WTC11 (cell line): ENCODE measurements around the gene LENG9. TPM values are rescaled to one million over a fixed set of nuclear protein-coding genes. Genes with fewer than 3 reads are reported as not detected.
A peak's percentile ranks its signal among the peaks of the same experiment; 100 is the strongest.

Experiments used
- ELF4 ChIP-seq: sonication (generic); formaldehyde crosslinking; IDR thresholded peaks from 2 replicates; pipeline ENCODE4 v1.8.1; 2022; ENCODE audit warnings: low read depth, mild to moderate bottlenecking, moderate library complexity, missing genetic modification reagents
- ERG ChIP-seq: fragments of 250-450 bp; sonication (Bioruptor Pico); IDR thresholded peaks from 2 replicates; pipeline ENCODE4 v1.8.0; 2021; ENCODE audit warnings: mild to moderate bottlenecking
- GRHL2 ChIP-seq: fragments of 250-450 bp; sonication (Bioruptor Pico); IDR thresholded peaks from 2 replicates; pipeline ENCODE4 v1.8.0; 2022; ENCODE audit warnings: mild to moderate bottlenecking, moderate library complexity; ENCODE audit not compliant: insufficient replicate concordance, severe bottlenecking
- GTF2I ChIP-seq: fragments of 250-450 bp; sonication (Bioruptor Pico); conservative IDR thresholded peaks from 2 replicates; pipeline ENCODE4 v1.4.0; 2021; ENCODE audit warnings: mild to moderate bottlenecking
- HMGA2 ChIP-seq: fragments of 250-450 bp; sonication (Bioruptor Pico); IDR thresholded peaks from 2 replicates; pipeline ENCODE4 v1.4.0; 2021; ENCODE audit warnings: mild to moderate bottlenecking, moderate library complexity
- JUN ChIP-seq: sonication (generic); formaldehyde crosslinking; IDR thresholded peaks from 2 replicates; pipeline ENCODE4 v1.8.0; 2023; ENCODE audit warnings: mild to moderate bottlenecking, missing genetic modification reagents
- MLX ChIP-seq: sonication (generic); formaldehyde crosslinking; IDR thresholded peaks from 2 replicates; pipeline ENCODE4 v1.8.1; 2023; ENCODE audit warnings: mild to moderate bottlenecking, missing genetic modification reagents, moderate library complexity
- MXD4 ChIP-seq: fragments of 250-450 bp; sonication (Bioruptor Pico); IDR thresholded peaks from 2 replicates; pipeline ENCODE4 v1.8.0; 2021; ENCODE audit warnings: mild to moderate bottlenecking, moderate library complexity, borderline replicate concordance
- NFATC4 ChIP-seq: fragments of 250-450 bp; sonication (Bioruptor Pico); IDR thresholded peaks from 2 replicates; pipeline ENCODE4 v1.9.0; 2021; ENCODE audit warnings: mild to moderate bottlenecking
- NFE2L1 ChIP-seq: sonication (generic); formaldehyde crosslinking; IDR thresholded peaks from 2 replicates; pipeline ENCODE4 v1.8.1; 2023; ENCODE audit warnings: missing genetic modification reagents
- PRDM15 ChIP-seq: sonication (generic); formaldehyde crosslinking; IDR thresholded peaks from 2 replicates; pipeline ENCODE4 v1.8.0; 2022; ENCODE audit warnings: missing genetic modification reagents
- SMAD4 ChIP-seq: sonication (generic); formaldehyde crosslinking; IDR thresholded peaks from 2 replicates; pipeline ENCODE4 v1.8.0; 2022; ENCODE audit warnings: mild to moderate bottlenecking, missing genetic modification reagents
- SP1 ChIP-seq: sonication (generic); formaldehyde crosslinking; conservative IDR thresholded peaks from 2 replicates; pipeline ENCODE4 v1.8.1; 2022; ENCODE audit warnings: missing genetic modification reagents
- ZBTB43 ChIP-seq: sonication (generic); formaldehyde crosslinking; IDR thresholded peaks from 2 replicates; pipeline ENCODE4 v1.8.1; 2023; ENCODE audit warnings: mild to moderate bottlenecking, missing genetic modification reagents
- ZNF138 ChIP-seq: sonication (generic); formaldehyde crosslinking; conservative IDR thresholded peaks from 2 replicates; pipeline ENCODE4 v1.8.1; 2022; ENCODE audit warnings: mild to moderate bottlenecking, moderate library complexity, missing genetic modification reagents
- ZNF281 ChIP-seq: sonication (generic); formaldehyde crosslinking; IDR thresholded peaks from 2 replicates; pipeline ENCODE4 v1.8.0; 2023; ENCODE audit warnings: mild to moderate bottlenecking, missing genetic modification reagents
- ZNF416 ChIP-seq: fragments of 250-450 bp; sonication (Bioruptor Pico); IDR thresholded peaks from 2 replicates; pipeline ENCODE4 v1.9.0; 2021; ENCODE audit warnings: mild to moderate bottlenecking, inconsistent platforms
- total RNA-seq: library from RNA; stranded (reverse); gene quantifications from 3 replicates; pipeline ENCODE4 v1.2.3, GENCODE V29; 2021
- TF ChIP-seq, protein P1 (sequence below): sonication (generic); formaldehyde crosslinking; conservative IDR thresholded peaks from 2 replicates; pipeline ENCODE4 v1.8.1; 2022; ENCODE audit warnings: mild to moderate bottlenecking, missing genetic modification reagents
- TF ChIP-seq, protein P2 (sequence below): sonication (generic); formaldehyde crosslinking; IDR thresholded peaks from 2 replicates; pipeline ENCODE4 v1.8.1; 2023; ENCODE audit warnings: mild to moderate bottlenecking, missing genetic modification reagents, moderate library complexity
- TF ChIP-seq, protein P3 (sequence below): sonication (generic); formaldehyde crosslinking; IDR thresholded peaks from 2 replicates; pipeline ENCODE4 v1.8.0; 2022; ENCODE audit warnings: mild to moderate bottlenecking, missing genetic modification reagents
- TF ChIP-seq, protein P4 (sequence below): sonication (generic); formaldehyde crosslinking; IDR thresholded peaks from 2 replicates; pipeline ENCODE4 v1.8.1; 2022; ENCODE audit warnings: mild to moderate bottlenecking, missing genetic modification reagents, moderate library complexity, borderline replicate concordance
- TF ChIP-seq, protein P5 (sequence below): sonication (generic); formaldehyde crosslinking; IDR thresholded peaks from 2 replicates; pipeline ENCODE4 v1.8.1; 2023; ENCODE audit warnings: mild to moderate bottlenecking, missing genetic modification reagents

LENG9 gene
- total RNA-seq, 1 experiment from 2014 or later = 6.1 TPM

DNA sequence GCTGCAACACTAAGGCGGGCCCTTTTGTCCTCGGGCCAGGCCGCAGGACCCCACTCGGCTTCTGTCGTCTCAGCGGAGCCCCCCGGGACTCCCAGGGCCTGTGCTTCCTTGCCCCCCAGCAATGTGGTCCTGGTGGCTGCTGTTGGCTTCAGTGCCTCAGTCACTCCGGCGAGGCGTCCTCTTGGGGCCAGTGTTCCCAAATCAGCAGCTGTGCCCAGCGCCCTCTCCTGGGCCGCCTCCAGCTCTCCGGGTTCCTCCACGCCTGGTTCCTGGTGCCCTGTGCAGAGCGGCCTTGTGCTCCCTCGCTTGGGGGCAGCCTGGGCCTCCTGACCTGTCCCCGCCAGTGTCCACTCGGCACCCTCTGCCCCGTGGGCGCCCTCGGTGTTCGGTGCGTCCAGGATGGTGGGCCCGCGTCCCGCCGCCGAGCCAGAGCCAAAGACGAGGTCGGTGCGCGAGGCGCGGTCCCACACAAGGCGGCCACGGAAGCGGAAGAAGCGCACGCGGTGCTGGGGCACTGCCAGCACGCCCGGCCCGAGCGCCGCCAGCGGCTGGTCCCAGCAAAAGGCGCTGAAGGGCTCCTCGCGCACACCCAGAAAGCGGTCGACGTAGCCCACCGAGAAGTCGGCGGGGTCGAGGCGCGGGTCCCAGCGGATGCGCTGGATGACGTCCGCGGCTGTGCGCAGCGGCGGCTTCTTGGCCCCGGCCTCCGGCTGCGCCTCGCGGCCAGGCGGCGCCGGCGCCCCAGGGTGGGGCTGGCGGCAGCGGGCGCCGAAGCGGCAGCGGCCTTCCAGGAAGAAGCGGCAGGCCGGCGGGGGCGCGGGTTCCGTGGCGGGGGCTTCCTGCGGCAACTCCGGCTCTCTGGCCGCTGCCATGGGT is 685 bp downstream of the LENG9 start (continued):
- TF ChIP-seq NFATC4 (CRISPR knock-in tag) (peak; percentile 60), MLX (CRISPR knock-in tag) (0 out of 2 replicates have a peak, but pooled peaks have one; percentile 33), SMAD4 (peak; percentile 66; the same call in 1 of the 2 replicates), ZNF416 (CRISPR knock-in tag) (peak; percentile 77; the same call in 1 of the 2 replicates), ELF4 (0 out of 2 replicates have a peak, but pooled peaks have one; percentile 28), ZNF281 (CRISPR knock-in tag) (peak; percentile 74; the same call in 1 of the 2 replicates), SP1 (CRISPR knock-in tag) (peak; percentile 84), GTF2I (CRISPR knock-in tag) (no peak), NFE2L1 (CRISPR knock-in tag) (no peak; the same call in none of the 2 replicates), MXD4 (no peak), GRHL2 (CRISPR knock-in tag) (no peak), ERG (CRISPR knock-in tag) (no peak; the same call in 1 of the 2 replicates), HMGA2 (CRISPR knock-in tag) (no peak), JUN (peak; percentile 82; the same call in 1 of the 2 replicates), PRDM15 (CRISPR knock-in tag) (peak; percentile 37; the same call in 1 of the 2 replicates), ZBTB43 (CRISPR knock-in tag) (peak; percentile 92), ZNF138 (CRISPR knock-in tag) (peak; percentile 96; the same call in 1 of the 2 replicates)
- TF ChIP-seq, protein P1, sequence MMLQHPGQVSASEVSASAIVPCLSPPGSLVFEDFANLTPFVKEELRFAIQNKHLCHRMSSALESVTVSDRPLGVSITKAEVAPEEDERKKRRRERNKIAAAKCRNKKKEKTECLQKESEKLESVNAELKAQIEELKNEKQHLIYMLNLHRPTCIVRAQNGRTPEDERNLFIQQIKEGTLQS (CRISPR knock-in tag) = no peak
- TF ChIP-seq, protein P2, sequence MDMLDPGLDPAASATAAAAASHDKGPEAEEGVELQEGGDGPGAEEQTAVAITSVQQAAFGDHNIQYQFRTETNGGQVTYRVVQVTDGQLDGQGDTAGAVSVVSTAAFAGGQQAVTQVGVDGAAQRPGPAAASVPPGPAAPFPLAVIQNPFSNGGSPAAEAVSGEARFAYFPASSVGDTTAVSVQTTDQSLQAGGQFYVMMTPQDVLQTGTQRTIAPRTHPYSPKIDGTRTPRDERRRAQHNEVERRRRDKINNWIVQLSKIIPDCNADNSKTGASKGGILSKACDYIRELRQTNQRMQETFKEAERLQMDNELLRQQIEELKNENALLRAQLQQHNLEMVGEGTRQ (CRISPR knock-in tag) = peak; percentile 54
- TF ChIP-seq, protein P3, sequence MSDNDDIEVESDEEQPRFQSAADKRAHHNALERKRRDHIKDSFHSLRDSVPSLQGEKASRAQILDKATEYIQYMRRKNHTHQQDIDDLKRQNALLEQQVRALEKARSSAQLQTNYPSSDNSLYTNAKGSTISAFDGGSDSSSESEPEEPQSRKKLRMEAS = peak; percentile 96
- TF ChIP-seq, protein P4, sequence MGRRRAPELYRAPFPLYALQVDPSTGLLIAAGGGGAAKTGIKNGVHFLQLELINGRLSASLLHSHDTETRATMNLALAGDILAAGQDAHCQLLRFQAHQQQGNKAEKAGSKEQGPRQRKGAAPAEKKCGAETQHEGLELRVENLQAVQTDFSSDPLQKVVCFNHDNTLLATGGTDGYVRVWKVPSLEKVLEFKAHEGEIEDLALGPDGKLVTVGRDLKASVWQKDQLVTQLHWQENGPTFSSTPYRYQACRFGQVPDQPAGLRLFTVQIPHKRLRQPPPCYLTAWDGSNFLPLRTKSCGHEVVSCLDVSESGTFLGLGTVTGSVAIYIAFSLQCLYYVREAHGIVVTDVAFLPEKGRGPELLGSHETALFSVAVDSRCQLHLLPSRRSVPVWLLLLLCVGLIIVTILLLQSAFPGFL (CRISPR knock-in tag) = peak; percentile 74; the same call in 1 of the 2 replicates
- TF ChIP-seq, protein P5, sequence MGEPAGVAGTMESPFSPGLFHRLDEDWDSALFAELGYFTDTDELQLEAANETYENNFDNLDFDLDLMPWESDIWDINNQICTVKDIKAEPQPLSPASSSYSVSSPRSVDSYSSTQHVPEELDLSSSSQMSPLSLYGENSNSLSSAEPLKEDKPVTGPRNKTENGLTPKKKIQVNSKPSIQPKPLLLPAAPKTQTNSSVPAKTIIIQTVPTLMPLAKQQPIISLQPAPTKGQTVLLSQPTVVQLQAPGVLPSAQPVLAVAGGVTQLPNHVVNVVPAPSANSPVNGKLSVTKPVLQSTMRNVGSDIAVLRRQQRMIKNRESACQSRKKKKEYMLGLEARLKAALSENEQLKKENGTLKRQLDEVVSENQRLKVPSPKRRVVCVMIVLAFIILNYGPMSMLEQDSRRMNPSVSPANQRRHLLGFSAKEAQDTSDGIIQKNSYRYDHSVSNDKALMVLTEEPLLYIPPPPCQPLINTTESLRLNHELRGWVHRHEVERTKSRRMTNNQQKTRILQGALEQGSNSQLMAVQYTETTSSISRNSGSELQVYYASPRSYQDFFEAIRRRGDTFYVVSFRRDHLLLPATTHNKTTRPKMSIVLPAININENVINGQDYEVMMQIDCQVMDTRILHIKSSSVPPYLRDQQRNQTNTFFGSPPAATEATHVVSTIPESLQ (CRISPR knock-in tag) = no peak; the same call in 1 of the 2 replicates
